ENCODE data around the gene BSG. TPM values are rescaled to one million over a fixed set of nuclear protein-coding genes. Genes with fewer than 3 reads are reported as not detected.

The BSG gene
- total RNA-seq, 1 donor from 2014 or later: 330 TPM

GRCh38 chr19:556611-557382, 15.6 kb upstream of the BSG start:
- H3K9ac ChIP-seq: no peak overlapping the region
- H3K4me2 ChIP-seq: no peak overlapping the region
- H4K20me1 ChIP-seq (ENCODE audit: low read depth): no peaks in the 10 kb centered on the region
- no peaks in the 10 kb centered on the region for H3K79me2 ChIP-seq (ENCODE audit: low read depth)
- peaks cover 11% of the 10 kb centered on the region for H3K27me3 Mint-ChIP-seq (ENCODE audit: insufficient read depth, low read depth)
- no peak overlapping the region for H3K27ac Mint-ChIP-seq
- H3K36me3 Mint-ChIP-seq: peaks cover 10% of the 10 kb centered on the region
- H3K9me3 Mint-ChIP-seq: peaks cover 5% of the 10 kb centered on the region
- peaks cover 11% of the 10 kb centered on the region for H3K4me1 Mint-ChIP-seq
- TF ChIP-seq EZH2 (IDR thresholded peaks at IDR 0.05): no peak
- TF ChIP-seq CTCF (IDR thresholded peaks at IDR 0.05): no peak
- no peak for TF ChIP-seq EZH2phosphoT487 (IDR thresholded peaks at IDR 0.05)
- H3K4me3 Mint-ChIP-seq: no peak overlapping the region
- no peaks in the 10 kb centered on the region for H3K36me3 ChIP-seq
- peaks cover 8% of the 10 kb centered on the region for H3K27me3 ChIP-seq
- no peaks in the 10 kb centered on the region for H3K9me3 ChIP-seq (ENCODE audit: low read depth)
- no peak overlapping the region for H3K27ac ChIP-seq
- H3K4me3 ChIP-seq: no peak overlapping the region
- H3K4me1 ChIP-seq: peaks cover 5% of the 10 kb centered on the region
- H3F3A ChIP-seq (ENCODE audit: low read depth): peaks cover 6% of the 10 kb centered on the region
- no peak for DNase-seq (ENCODE audit: low spot score)
- H2AFZ ChIP-seq (replicated peaks): no peak overlapping the region

GRCh38 chr19:558770-559439, 13.5 kb upstream of the BSG start:
- H3K4me2 ChIP-seq: no peak overlapping the region
- H4K20me1 ChIP-seq (ENCODE audit: low read depth): no peaks in the 10 kb centered on the region
- H3K36me3 Mint-ChIP-seq: peaks cover 23% of the 10 kb centered on the region
- no peaks in the 10 kb centered on the region for H3F3A ChIP-seq (ENCODE audit: low read depth)
- TF ChIP-seq EZH2 (IDR thresholded peaks at IDR 0.05) (no peak), EZH2phosphoT487 (IDR thresholded peaks at IDR 0.05) (no peak), CTCF (IDR thresholded peaks at IDR 0.05) (no peak)
- no peaks in the 10 kb centered on the region for H3K36me3 ChIP-seq
- peaks cover 19% of the 10 kb centered on the region for H3K9me3 Mint-ChIP-seq
- no peaks in the 10 kb centered on the region for H3K9me3 ChIP-seq (ENCODE audit: low read depth)
- no peak for DNase-seq (ENCODE audit: low spot score)
- no peaks in the 10 kb centered on the region for H3K79me2 ChIP-seq (ENCODE audit: low read depth)
- H3K27ac ChIP-seq: no peak overlapping the region
- H3K9ac ChIP-seq: no peak overlapping the region
- no peak overlapping the region for H3K27ac Mint-ChIP-seq
- H3K4me3 ChIP-seq: no peak overlapping the region
- H3K27me3 Mint-ChIP-seq (ENCODE audit: insufficient read depth, low read depth): peaks cover 8% of the 10 kb centered on the region
- H3K4me1 Mint-ChIP-seq: peaks cover 11% of the 10 kb centered on the region
- H3K27me3 ChIP-seq: no peaks in the 10 kb centered on the region
- no peak overlapping the region for H2AFZ ChIP-seq (replicated peaks)
- H3K4me1 ChIP-seq: peaks cover 5% of the 10 kb centered on the region
- H3K4me3 Mint-ChIP-seq: no peak overlapping the region

- no peak overlapping the region for H2AFZ ChIP-seq (replicated peaks)
- peaks cover 23% of the 10 kb centered on the region for H3K36me3 Mint-ChIP-seq
- TF ChIP-seq EZH2phosphoT487 (IDR thresholded peaks at IDR 0.05) (no peak), CTCF (IDR thresholded peaks at IDR 0.05) (no peak), EZH2 (IDR thresholded peaks at IDR 0.05) (no peak)
- no peak overlapping the region for H3K27ac Mint-ChIP-seq
- peaks cover 6% of the 10 kb centered on the region for H3K27me3 Mint-ChIP-seq (ENCODE audit: insufficient read depth, low read depth)
- H3K4me1 Mint-ChIP-seq: peaks cover 11% of the 10 kb centered on the region
- H3K4me3 Mint-ChIP-seq: no peak overlapping the region
- no peaks in the 10 kb centered on the region for H3K27me3 ChIP-seq
- H3K4me3 ChIP-seq: no peak overlapping the region
- H3K4me1 ChIP-seq: peaks cover 5% of the 10 kb centered on the region
- no peaks in the 10 kb centered on the region for H3K9me3 ChIP-seq (ENCODE audit: low read depth)
- H3K9me3 Mint-ChIP-seq: peaks cover 19% of the 10 kb centered on the region
- no peak overlapping the region for H3K27ac ChIP-seq
- H3F3A ChIP-seq (ENCODE audit: low read depth): no peaks in the 10 kb centered on the region
- no peaks in the 10 kb centered on the region for H3K36me3 ChIP-seq
- no peak overlapping the region for H3K9ac ChIP-seq
- DNase-seq (ENCODE audit: low spot score): no peak
- no peak overlapping the region for H3K4me2 ChIP-seq
- no peaks in the 10 kb centered on the region for H3K79me2 ChIP-seq (ENCODE audit: low read depth)
- no peaks in the 10 kb centered on the region for H4K20me1 ChIP-seq (ENCODE audit: low read depth)
These were observed 12.3 kb upstream of the BSG start for GRCh38 chr19:560121-560520.
